Thyroid gland (tissue), 4 donors: ENCODE data around the gene PRKAR2B. TPM values are rescaled to one million over a fixed set of nuclear protein-coding genes. Genes with fewer than 3 reads are reported as not detected.

Experiments used
- DNase-seq, 2 donors: peaks; one replicate each; pipeline ENCODE4 v3.0.0-alpha.2; 2019
- H3K27ac ChIP-seq, 3 donors: fragments of 200-600 bp; sonication (generic); 1 replicate in 2 of 3; 2 replicates in 1 of 3; pipeline ENCODE4 v1.5.1; 2016 to 2019; ENCODE audit warnings: mild to moderate bottlenecking in 1 of 3, moderate library complexity in 1 of 3
- H3K27me3 ChIP-seq: fragments of 200-600 bp; sonication (generic); one replicate; pipeline ENCODE4 v1.5.1; 2019
- H3K36me3 ChIP-seq, 2 donors: fragments of 200-600 bp; sonication (generic); one replicate each; pipeline ENCODE4 v1.5.1; 2016 to 2019
- H3K4me1 ChIP-seq, 2 donors: fragments of 200-600 bp; sonication (generic); one replicate each; pipeline ENCODE4 v1.5.1; 2017 to 2019
- H3K4me3 ChIP-seq, 3 donors: fragments of 200-600 bp; sonication (generic); replicated peaks in 1 of 3; 1 replicate in 2 of 3; 2 replicates in 1 of 3; pipeline ENCODE4 v1.5.1; 2016; ENCODE audit warnings: mild to moderate bottlenecking in 1 of 3
- H3K9me3 ChIP-seq: fragments of 200-600 bp; sonication (generic); one replicate; pipeline ENCODE4 v1.5.1; 2017
- CTCF ChIP-seq, 6 experiments: fragments of 200-600 bp in 3 of 6; fragments of 450-650 bp in 3 of 6; sonication (generic) in 3 of 6; IDR thresholded peaks; one replicate each; pipeline ENCODE4 v1.5.1; 2016 to 2019; ENCODE audit warnings: antibody characterized with exemption in 6 of 6, mild to moderate bottlenecking in 2 of 6, inconsistent platforms in 1 of 6, moderate library complexity in 1 of 6
- POLR2A ChIP-seq, 2 donors: fragments of 450-650 bp; IDR thresholded peaks; one replicate each; pipeline ENCODE4 v1.6.1; 2017; ENCODE audit warnings: antibody characterized with exemption in 2 of 2, mild to moderate bottlenecking in 2 of 2, moderate library complexity in 1 of 2
- WGBS, 2 donors: methylation state at CpG; one replicate each; pipeline ENCODE4 v1.1.5; 2017; 5-methylcytosine and 5-hydroxymethylcytosine counted together
- intact Hi-C: fragments of 100-400 bp; cut with DNase I; formaldehyde crosslinking; loops from one replicate; pipeline ENCODE4 v1.15.1; 2023
- total RNA-seq, 4 donors: library from RNA; depleted of rRNA; stranded (reverse); fragments of >200 nt; gene quantifications; one replicate each; pipeline ENCODE4 v1.2.3, GENCODE V29; 2016

Gene PRKAR2B
- total RNA-seq, 4 donors from 2014 or later, result 5.1 to 9.0 (median 6.5) TPM

GRCh38 chr7:107009846-107010203 is 34.7 kb upstream of the PRKAR2B start:
- Histone ChIP-seq H3K4me1 (no peaks in the 10 kb centered on the region), H3K27ac (no peak overlapping the region), H3K9me3 (no peaks in the 10 kb centered on the region), H3K4me3 (no peak overlapping the region), H3K36me3 (no peaks in the 10 kb centered on the region), H3K27me3 (no peaks in the 10 kb centered on the region)
- no peak for DNase-seq
- TF ChIP-seq POLR2A (IDR thresholded peaks at IDR 0.05) (no peak), CTCF (IDR thresholded peaks at IDR 0.05) (no peak)
- intact Hi-C loops, result no loop called here
- WGBS, 2 donors, result 77 to 82% methylated on average over 4 of the region's 4 CpGs

GRCh38 chr7:107012691-107013090 is 31.8 kb upstream of the PRKAR2B start:
- intact Hi-C loops, result no loop called here
- WGBS, 2 donors, result 87 to 96% methylated on average over 6 of the region's 6 CpGs
- no peak for DNase-seq
- Histone ChIP-seq H3K4me3 (no peak overlapping the region), H3K27ac (no peak overlapping the region), H3K4me1 (no peaks in the 10 kb centered on the region), H3K36me3 (no peaks in the 10 kb centered on the region), H3K9me3 (no peaks in the 10 kb centered on the region), H3K27me3 (no peaks in the 10 kb centered on the region)
- TF ChIP-seq CTCF (IDR thresholded peaks at IDR 0.05) (no peak), POLR2A (IDR thresholded peaks at IDR 0.05) (no peak)

GRCh38 chr7:107014387-107015023 is 30.0 kb upstream of the PRKAR2B start:
- intact Hi-C loops, result no loop called here
- Histone ChIP-seq H3K27ac (no peak overlapping the region), H3K4me3 (no peak overlapping the region), H3K9me3 (no peaks in the 10 kb centered on the region), H3K4me1 (no peaks in the 10 kb centered on the region), H3K27me3 (no peaks in the 10 kb centered on the region), H3K36me3 (no peaks in the 10 kb centered on the region)
- TF ChIP-seq POLR2A (IDR thresholded peaks at IDR 0.05) (no peak), CTCF (IDR thresholded peaks at IDR 0.05) (no peak)
- whole genome bisulfite sequencing, 2 donors, result 54 to 59% methylated on average over 7 of the region's 7 CpGs
- no peak for DNase-seq

- TF ChIP-seq CTCF (IDR thresholded peaks at IDR 0.05), result no peak
- TF ChIP-seq POLR2A (IDR thresholded peaks at IDR 0.05), result no peak
- Histone ChIP-seq H3K4me3 (no peak overlapping the region), H3K4me1 (no peaks in the 10 kb centered on the region), H3K9me3 (no peaks in the 10 kb centered on the region), H3K27me3 (no peaks in the 10 kb centered on the region), H3K27ac (no peak overlapping the region), H3K36me3 (no peaks in the 10 kb centered on the region)
- intact Hi-C loops, result no loop called here
- no peak for DNase-seq
- WGBS, 2 donors, result 77 to 88% methylated on average over 4 of the region's 4 CpGs
Observed at GRCh38 chr7:107016312-107016711, 28.2 kb upstream of the PRKAR2B start.

- no peaks in the 10 kb centered on the region for H3K27me3 ChIP-seq
- no peak overlapping the region for H3K4me3 ChIP-seq
- H3K4me1 ChIP-seq, result no peaks in the 10 kb centered on the region
- no peak for TF ChIP-seq POLR2A (IDR thresholded peaks at IDR 0.05)
- TF ChIP-seq CTCF (IDR thresholded peaks at IDR 0.05), result no peak
- no peaks in the 10 kb centered on the region for H3K36me3 ChIP-seq
- intact Hi-C loops, result no loop called here
- no peaks in the 10 kb centered on the region for H3K9me3 ChIP-seq
- 71 to 79% methylated on average over 2 of the region's 2 CpGs for WGBS, 2 donors
- H3K27ac ChIP-seq, result no peak overlapping the region
- no peak for DNase-seq
Observed at GRCh38 chr7:107017965-107018719, 26.4 kb upstream of the PRKAR2B start.
